H9 (cell line): ENCODE measurements around the gene PLXNA2. TPM values are rescaled to one million over a fixed set of nuclear protein-coding genes. Genes with fewer than 3 reads are reported as not detected.

Source experiments
- DNase-seq: peaks from one replicate; pipeline ENCODE4 v3.0.0-alpha.2; 2017
- H2AFZ ChIP-seq: one replicate; pipeline ENCODE4 v1.6.1; 2013; ENCODE audit warnings: mild to moderate bottlenecking, low read length, control low read depth, moderate library complexity
- H2AK5ac ChIP-seq: 2 replicates; pipeline ENCODE4 v1.6.1; 2013; ENCODE audit warnings: low read length, control low read depth, mixed read lengths; ENCODE audit not compliant: insufficient read length
- H2BK120ac ChIP-seq: one replicate; pipeline ENCODE4 v1.6.1; 2013; ENCODE audit warnings: low read depth, mild to moderate bottlenecking, low read length, control low read depth, inconsistent platforms; ENCODE audit not compliant: poor library complexity, severe bottlenecking
- H2BK12ac ChIP-seq: 2 replicates; pipeline ENCODE4 v1.6.1; 2013; ENCODE audit warnings: low read length, control low read depth, mixed read lengths, low read depth; ENCODE audit not compliant: insufficient read length
- H2BK15ac ChIP-seq: 2 replicates; pipeline ENCODE4 v1.6.1; 2013; ENCODE audit warnings: low read depth, low read length, control low read depth
- H2BK20ac ChIP-seq: one replicate; pipeline ENCODE4 v1.6.1; 2013; ENCODE audit warnings: low read depth, mild to moderate bottlenecking, low read length, control low read depth, inconsistent platforms; ENCODE audit not compliant: poor library complexity, severe bottlenecking
- H2BK5ac ChIP-seq: 2 replicates; pipeline ENCODE4 v1.6.1; 2013; ENCODE audit warnings: low read length, control low read depth, mixed read lengths; ENCODE audit not compliant: insufficient read length
- H3K14ac ChIP-seq: 2 replicates; pipeline ENCODE4 v1.6.1; 2013; ENCODE audit warnings: low read length, control low read depth; ENCODE audit not compliant: insufficient read depth
- H3K18ac ChIP-seq: 2 replicates; pipeline ENCODE4 v1.6.1; 2013; ENCODE audit warnings: low read depth, mild to moderate bottlenecking, mixed read lengths, low read length, control low read depth; ENCODE audit not compliant: insufficient read length
- H3K23ac ChIP-seq: 2 replicates; pipeline ENCODE4 v1.6.1; 2013; ENCODE audit warnings: low read length, control low read depth, mixed read lengths, low read depth; ENCODE audit not compliant: insufficient read length
- H3K23me2 ChIP-seq: 2 replicates; pipeline ENCODE4 v1.6.1; 2013; ENCODE audit warnings: low read depth, mild to moderate bottlenecking, mixed read lengths, low read length, control low read depth; ENCODE audit not compliant: insufficient read length, poor library complexity, severe bottlenecking
- H3K27ac ChIP-seq: 2 replicates; pipeline ENCODE4 v1.5.1; 2013; ENCODE audit warnings: low read length, control low read depth, mixed read lengths, low read depth; ENCODE audit not compliant: insufficient read length
- H3K27me3 ChIP-seq: 2 replicates; pipeline ENCODE4 v1.6.1; 2013; ENCODE audit warnings: low read length, control low read depth, inconsistent platforms; ENCODE audit not compliant: insufficient read depth
- H3K4ac ChIP-seq: 2 replicates; pipeline ENCODE4 v1.6.1; 2013; ENCODE audit warnings: low read depth, mild to moderate bottlenecking, control low read depth, inconsistent platforms, low read length, moderate library complexity
- H3K4me1 ChIP-seq: 2 replicates; pipeline ENCODE4 v1.6.1; 2013; ENCODE audit warnings: low read length, control low read depth, inconsistent platforms; ENCODE audit not compliant: insufficient read depth
- H3K4me2 ChIP-seq: 2 replicates; pipeline ENCODE4 v1.6.1; 2013; ENCODE audit warnings: low read length, control low read depth, mixed read lengths; ENCODE audit not compliant: insufficient read length, insufficient read depth
- H3K56ac ChIP-seq: 2 replicates; pipeline ENCODE4 v1.6.1; 2013; ENCODE audit warnings: low read depth, mild to moderate bottlenecking, mixed read lengths, low read length, control low read depth; ENCODE audit not compliant: insufficient read length
- H3K79me1 ChIP-seq: 2 replicates; pipeline ENCODE4 v1.6.1; 2013; ENCODE audit warnings: low read depth, mild to moderate bottlenecking, moderate library complexity, low read length, control low read depth, inconsistent platforms; ENCODE audit not compliant: insufficient read depth, poor library complexity, severe bottlenecking
- H3K79me2 ChIP-seq: 2 replicates; pipeline ENCODE4 v1.6.1; 2013; ENCODE audit warnings: low read length, control low read depth, inconsistent platforms; ENCODE audit not compliant: insufficient read depth
- H3K9ac ChIP-seq: 2 replicates; pipeline ENCODE4 v1.6.1; 2013; ENCODE audit warnings: low read length, control low read depth, mixed read lengths; ENCODE audit not compliant: insufficient read length; ENCODE audit errors: extremely low read depth
- H3K9me3 ChIP-seq: one replicate; pipeline ENCODE4 v1.6.1; 2013; ENCODE audit warnings: low read depth, low read length, inconsistent platforms; ENCODE audit not compliant: control insufficient read depth
- H3T11ph ChIP-seq: one replicate; pipeline ENCODE4 v1.6.1; 2013; ENCODE audit warnings: mild to moderate bottlenecking, low read length, control low read depth, inconsistent platforms
- H4K20me1 ChIP-seq: one replicate; pipeline ENCODE4 v1.6.1; 2013; ENCODE audit not compliant: control insufficient read depth, insufficient read length, insufficient read depth
- H4K5ac ChIP-seq: 2 replicates; pipeline ENCODE4 v1.6.1; 2013; ENCODE audit warnings: low read depth, mild to moderate bottlenecking, mixed read lengths, low read length, control low read depth; ENCODE audit not compliant: insufficient read length
- H4K8ac ChIP-seq: replicated peaks from 2 replicates; pipeline ENCODE4 v1.6.1; 2013; ENCODE audit warnings: low read length, control low read depth, mixed read lengths, low read depth; ENCODE audit not compliant: insufficient read length
- H4K91ac ChIP-seq: 2 replicates; pipeline ENCODE4 v1.6.1; 2013; ENCODE audit warnings: low read depth, mild to moderate bottlenecking, moderate library complexity, mixed read lengths, low read length, control low read depth; ENCODE audit not compliant: insufficient read length
- H3K27ac Mint-ChIP-seq, 3 experiments: 2 replicates in 2 of 3; 3 replicates in 1 of 3; pipeline ENCODE4 v1.8.0; 2020 to 2021; ENCODE audit warnings: mixed read lengths in 3 of 3, mild to moderate bottlenecking in 1 of 3, moderate library complexity in 1 of 3
- H3K27me3 Mint-ChIP-seq: 2 replicates; pipeline ENCODE4 v1.8.0; 2021; ENCODE audit warnings: low read depth, mild to moderate bottlenecking, moderate library complexity, mixed read lengths
- H3K36me3 Mint-ChIP-seq, 3 experiments: 2 replicates in 2 of 3; 3 replicates in 1 of 3; pipeline ENCODE4 v1.8.0; 2020 to 2021; ENCODE audit warnings: low read depth in 3 of 3, mixed read lengths in 3 of 3; ENCODE audit not compliant: insufficient read depth in 1 of 3
- H3K4me1 Mint-ChIP-seq, 2 experiments: 2 replicates each; pipeline ENCODE4 v1.8.0; 2020; ENCODE audit warnings: mixed read lengths in 2 of 2
- H3K4me3 Mint-ChIP-seq, 2 experiments: 2 replicates in 1 of 2; 3 replicates in 1 of 2; pipeline ENCODE4 v1.8.0; 2020 to 2021; ENCODE audit warnings: mild to moderate bottlenecking in 2 of 2, mixed read lengths in 2 of 2, moderate library complexity in 1 of 2
- H3K9me3 Mint-ChIP-seq, 2 experiments: 2 replicates in 1 of 2; 3 replicates in 1 of 2; pipeline ENCODE4 v1.8.0; 2020; ENCODE audit warnings: mild to moderate bottlenecking in 2 of 2, mixed read lengths in 2 of 2, moderate library complexity in 1 of 2
- CTCF ChIP-seq: fragments of 200-600 bp; sonication (generic); conservative IDR thresholded peaks from 3 replicates; pipeline ENCODE4 v1.8.0; 2021; ENCODE audit warnings: antibody characterized with exemption, mild to moderate bottlenecking
- WGBS: extraction: QIAGEN DNeasy Blood & Tissue Kit; methylation state at CpG from one replicate; pipeline ENCODE4 v1.1.7; 2013; ENCODE audit warnings: missing lambda C conversion rate, low lambda C conversion rate, mixed read lengths; ENCODE audit not compliant: insufficient read length; ENCODE audit errors: extremely low coverage; 5-methylcytosine and 5-hydroxymethylcytosine counted together
- total RNA-seq: library from RNA; stranded (reverse); gene quantifications from 2 replicates; pipeline ENCODE4 v1.2.1, GENCODE V29; 2021

PLXNA2 gene
- total RNA-seq, 1 experiment from 2014 or later, result 0.57 TPM

DNA sequence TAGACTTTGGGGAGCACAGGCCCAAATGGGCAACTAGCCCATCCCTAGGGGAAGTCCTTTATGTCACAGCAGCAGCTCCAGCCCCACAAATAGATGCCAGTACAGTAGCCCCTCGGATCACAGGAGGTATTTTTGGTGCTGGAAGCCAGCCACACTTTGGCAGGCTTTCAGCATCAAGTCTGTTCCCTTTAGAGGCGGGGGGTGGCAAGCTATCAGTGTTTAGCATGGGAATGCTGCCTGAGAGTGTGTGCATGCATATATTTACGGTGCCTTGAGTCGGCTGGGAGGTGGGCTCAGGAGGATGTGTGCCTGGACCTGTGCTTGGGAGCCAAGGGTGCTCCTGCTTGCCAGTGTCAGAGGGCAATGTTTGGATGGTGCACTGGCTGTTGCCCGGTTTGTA is 3.5 kb upstream of the PLXNA2 start:
- H3T11ph ChIP-seq, result no peak overlapping the region
- H3K79me2 ChIP-seq, result no peaks in the 10 kb centered on the region
- no peak overlapping the region for H2BK15ac ChIP-seq
- no CpG with 5 or more reads among the region's 5 CpGs for WGBS
- no peak overlapping the region for H4K5ac ChIP-seq
- H3K4me2 ChIP-seq, result no peak overlapping the region
- no peaks in the 10 kb centered on the region for H3K79me1 ChIP-seq
- no peak overlapping the region for H4K8ac ChIP-seq
- no peak overlapping the region for H3K56ac ChIP-seq
- no peak overlapping the region for H3K27ac ChIP-seq
- H2AK5ac ChIP-seq, result no peak overlapping the region
- Mint-ChIP-seq H3K27me3 (peaks cover 60% of the 10 kb centered on the region), H3K36me3 (no peaks in the 10 kb centered on the region; a peak in 1 of 7 replicates), H3K4me3 (no peak overlapping the region), H3K9me3 (no peaks in the 10 kb centered on the region), H3K27ac (no peak overlapping the region), H3K4me1 (peaks cover 23 to 25% of the 10 kb centered on the region in 2 experiments)
- H2BK5ac ChIP-seq, result no peak overlapping the region
- H2BK120ac ChIP-seq, result no peak overlapping the region
- no peak for DNase-seq
- no peak overlapping the region for H4K91ac ChIP-seq
- peaks cover 19% of the 10 kb centered on the region for H3K23me2 ChIP-seq
- H4K20me1 ChIP-seq, result no peaks in the 10 kb centered on the region
- H3K27me3 ChIP-seq, result peaks cover 5% of the 10 kb centered on the region; the same call in 1 of the 2 replicates
- H3K4me1 ChIP-seq, result no peaks in the 10 kb centered on the region; the same call in 1 of the 2 replicates
- no peak overlapping the region for H2BK12ac ChIP-seq
- no peaks in the 10 kb centered on the region for H3K9me3 ChIP-seq
- no peak overlapping the region for H3K14ac ChIP-seq
- no peak overlapping the region for H3K18ac ChIP-seq
- H2AFZ ChIP-seq, result no peak overlapping the region
- no peak for TF ChIP-seq CTCF
- H3K4ac ChIP-seq, result no peak overlapping the region
- no peak overlapping the region for H3K9ac ChIP-seq
- H2BK20ac ChIP-seq, result no peak overlapping the region
- no peak overlapping the region for H3K23ac ChIP-seq
